Activated CD4-positive, CD25-positive, alpha-beta regulatory T cell (primary cell): ENCODE measurements around the gene OR2A7.
"Not testable (repeated sequence)": the region's sequence is repeated elsewhere in the genome, so short reads cannot be mapped to it uniquely, and the experiment has no call there.

Experiments used
- DNase-seq, 4 experiments: peaks; one replicate each; lab custom pipeline; 2025; lab: John Stamatoyannopoulos, UW

The OR2A7 gene

GRCh38 chr7:144255471-144255897, 9.1 kb downstream of the OR2A7 start:
- no peak for DNase-seq

GRCh38 chr7:144252307-144252706, 12.3 kb downstream of the OR2A7 start:
- not testable (repeated sequence) for DNase-seq

GRCh38 chr7:144247674-144248330, 16.8 kb downstream of the OR2A7 start:
- not testable (repeated sequence) for DNase-seq

GRCh38 chr7:144246967-144247366, 17.6 kb downstream of the OR2A7 start:
- DNase-seq, result not testable (repeated sequence)

GRCh38 chr7:144245372-144245771, 19.2 kb downstream of the OR2A7 start:
- not testable (repeated sequence) for DNase-seq

- not testable (repeated sequence) for DNase-seq
Observed at GRCh38 chr7:144239365-144239764, 25.2 kb downstream of the OR2A7 start, which contains the start of gene OR2A42. OR2A42 (minus strand) TSS chr7:144239605; CDS start chr7:144232843, 6,762 bp downstream.

- DNase-seq, result not testable (repeated sequence)
Observed at GRCh38 chr7:144238530-144239082, 26.0 kb downstream of the OR2A7 start.

- not testable (repeated sequence) for DNase-seq
Observed at GRCh38 chr7:144233039-144233438, 31.6 kb downstream of the OR2A7 start.

- DNase-seq, result not testable (repeated sequence)
Observed at GRCh38 chr7:144231027-144231426, 33.6 kb downstream of the OR2A7 start.

GRCh38 chr7:144228810-144229209, 35.8 kb downstream of the OR2A7 start:
- not testable (repeated sequence) for DNase-seq

- DNase-seq, result not testable (repeated sequence)
Observed at GRCh38 chr7:144226866-144227265, 37.7 kb downstream of the OR2A7 start.

- DNase-seq, result not testable (repeated sequence)
Observed at GRCh38 chr7:144223675-144224074, 40.9 kb downstream of the OR2A7 start.

- not testable (repeated sequence) for DNase-seq
Observed at GRCh38 chr7:144220531-144220930, 44.1 kb downstream of the OR2A7 start.

- not testable (repeated sequence) for DNase-seq
Observed at GRCh38 chr7:144219149-144219548, 45.4 kb downstream of the OR2A7 start.

- not testable (repeated sequence) for DNase-seq
Observed at GRCh38 chr7:144218581-144218980, 46.0 kb downstream of the OR2A7 start.

GRCh38 chr7:144217200-144217599, 47.4 kb downstream of the OR2A7 start:
- not testable (repeated sequence) for DNase-seq
